Right ventricle myocardium superior (tissue), 1 donor: ENCODE data around the gene RTEL1. TPM values are rescaled to one million over a fixed set of nuclear protein-coding genes. Genes with fewer than 3 reads are reported as not detected.
A peak's percentile ranks its signal among the peaks of the same experiment; 100 is the strongest.

Experiments used
- ATAC-seq: fragments of 200-7000 bp; cut with Tn5 transposase; one replicate; pipeline ENCODE4 v1.9.1; 2020; ENCODE audit warnings: mild to moderate bottlenecking; ENCODE audit not compliant: poor library complexity
- DNase-seq: peaks from one replicate; pipeline ENCODE4 v3.0.0-alpha.2; 2020
- intact Hi-C: fragments of 100-400 bp; cut with DNase I; formaldehyde crosslinking; loops from one replicate; pipeline ENCODE4 v1.11.2; 2022
- total RNA-seq: library from RNA; stranded (reverse); fragmentation: NEBNext Ultra II Directional; extraction: Animal tissue kit (Norgen Biotek cat#: 25700); gene quantifications from one replicate; pipeline ENCODE4 v1.2.1, GENCODE V29; 2021
- donor health status: DM: no; HTN: yes; CAD: no; lungs with severe emphysema.

RTEL1 gene
- total RNA-seq, 1 donor from 2014 or later = 7.3 TPM

- DNase-seq (peak; percentile 77), ATAC-seq (peak; percentile 64)
- intact Hi-C loops = no loop called here
Measured at GRCh38 chr20:63682384-63683139, 24.4 kb downstream of the RTEL1 start.

- ATAC-seq = no peak
- no peak for DNase-seq
- intact Hi-C loops = no loop called here
Measured at GRCh38 chr20:63685269-63686026, 27.3 kb downstream of the RTEL1 start.

- no peak for DNase-seq
- intact Hi-C loops = no loop called here
- no peak for ATAC-seq
Measured at GRCh38 chr20:63686094-63686491, 28.0 kb downstream of the RTEL1 start.

- intact Hi-C loops = no loop called here
- DNase-seq = peak; percentile 89
- peak; percentile 52 for ATAC-seq
Measured at GRCh38 chr20:63686492-63687321, 28.6 kb downstream of the RTEL1 start.

GRCh38 chr20:63687419-63688178 lies 29.5 kb downstream of the RTEL1 start:
- intact Hi-C loops = no loop called here
- no peak for ATAC-seq
- no peak for DNase-seq

- intact Hi-C loops = no loop called here
- no peak for DNase-seq
- no peak for ATAC-seq
Measured at GRCh38 chr20:63688228-63689045, 30.3 kb downstream of the RTEL1 start.

GRCh38 chr20:63689046-63690002 lies 31.2 kb downstream of the RTEL1 start:
- no peak for DNase-seq
- intact Hi-C loops = no loop called here
- ATAC-seq = no peak

- ATAC-seq (no peak), DNase-seq (no peak)
- intact Hi-C loops = no loop called here
Measured at GRCh38 chr20:63690003-63690897, 32.1 kb downstream of the RTEL1 start.

GRCh38 chr20:63690898-63691710 lies 33.0 kb downstream of the RTEL1 start:
- intact Hi-C loops = no loop called here
- ATAC-seq (no peak), DNase-seq (peak; percentile 40)

GRCh38 chr20:63691711-63692435 lies 33.8 kb downstream of the RTEL1 start:
- ATAC-seq (no peak), DNase-seq (peak; percentile 32)
- intact Hi-C loops = no loop called here

- intact Hi-C loops = no loop called here
- ATAC-seq (no peak), DNase-seq (peak; percentile 46)
Measured at GRCh38 chr20:63692436-63693082, 34.4 kb downstream of the RTEL1 start.

GRCh38 chr20:63693083-63693732 lies 35.1 kb downstream of the RTEL1 start:
- ATAC-seq (no peak), DNase-seq (peak; percentile 36)
- intact Hi-C loops = no loop called here
